SK-N-SH treated with all-trans-retinoic acid at 6 μM for 48 hours (cell line): ENCODE data around the gene LPGAT1.

ENCODE experiments used
- GLIS3 ChIP-seq: fragments of 250-450 bp; sonication (Bioruptor Pico); IDR thresholded peaks from 2 replicates; pipeline ENCODE4 v1.5.0; 2020; ENCODE audit warnings: mild to moderate bottlenecking, moderate library complexity
- PPARA ChIP-seq: fragments of 250-450 bp; sonication (Bioruptor Pico); IDR thresholded peaks from 2 replicates; pipeline ENCODE4 v1.5.0; 2020; ENCODE audit warnings: mild to moderate bottlenecking, borderline replicate concordance
- TSHZ2 ChIP-seq: fragments of 250-450 bp; sonication (Bioruptor Pico); IDR thresholded peaks from 2 replicates; pipeline ENCODE4 v1.5.0; 2020; ENCODE audit warnings: mild to moderate bottlenecking, moderate library complexity
- ZC3H10 ChIP-seq: fragments of 250-450 bp; sonication (Bioruptor Pico); IDR thresholded peaks from 2 replicates; pipeline ENCODE4 v1.5.1; 2021; ENCODE audit warnings: mild to moderate bottlenecking, moderate library complexity
- ZFP3 ChIP-seq: fragments of 250-450 bp; sonication (Bioruptor Pico); IDR thresholded peaks from 2 replicates; pipeline ENCODE4 v1.5.0; 2020; ENCODE audit warnings: mild to moderate bottlenecking, moderate library complexity
- TF ChIP-seq, protein P1 (sequence below): fragments of 250-450 bp; sonication (Bioruptor Pico); IDR thresholded peaks from 2 replicates; pipeline ENCODE4 v1.8.0; 2020; ENCODE audit warnings: mild to moderate bottlenecking, moderate library complexity, borderline replicate concordance
- TF ChIP-seq, protein P2 (sequence below): fragments of 250-450 bp; sonication (Bioruptor Pico); IDR thresholded peaks from 2 replicates; pipeline ENCODE4 v1.8.0; 2021; ENCODE audit warnings: low read depth, mild to moderate bottlenecking, moderate library complexity, borderline replicate concordance

- TF ChIP-seq GLIS3 = no peak
- TF ChIP-seq ZC3H10 = no peak
- TF ChIP-seq, protein P1, sequence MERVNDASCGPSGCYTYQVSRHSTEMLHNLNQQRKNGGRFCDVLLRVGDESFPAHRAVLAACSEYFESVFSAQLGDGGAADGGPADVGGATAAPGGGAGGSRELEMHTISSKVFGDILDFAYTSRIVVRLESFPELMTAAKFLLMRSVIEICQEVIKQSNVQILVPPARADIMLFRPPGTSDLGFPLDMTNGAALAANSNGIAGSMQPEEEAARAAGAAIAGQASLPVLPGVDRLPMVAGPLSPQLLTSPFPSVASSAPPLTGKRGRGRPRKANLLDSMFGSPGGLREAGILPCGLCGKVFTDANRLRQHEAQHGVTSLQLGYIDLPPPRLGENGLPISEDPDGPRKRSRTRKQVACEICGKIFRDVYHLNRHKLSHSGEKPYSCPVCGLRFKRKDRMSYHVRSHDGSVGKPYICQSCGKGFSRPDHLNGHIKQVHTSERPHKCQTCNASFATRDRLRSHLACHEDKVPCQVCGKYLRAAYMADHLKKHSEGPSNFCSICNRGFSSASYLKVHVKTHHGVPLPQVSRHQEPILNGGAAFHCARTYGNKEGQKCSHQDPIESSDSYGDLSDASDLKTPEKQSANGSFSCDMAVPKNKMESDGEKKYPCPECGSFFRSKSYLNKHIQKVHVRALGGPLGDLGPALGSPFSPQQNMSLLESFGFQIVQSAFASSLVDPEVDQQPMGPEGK (CRISPR knock-in tag) = no peak
- TF ChIP-seq ZFP3 (CRISPR knock-in tag) = no peak
- TF ChIP-seq TSHZ2 (CRISPR knock-in tag) = no peak
- TF ChIP-seq, protein P2, sequence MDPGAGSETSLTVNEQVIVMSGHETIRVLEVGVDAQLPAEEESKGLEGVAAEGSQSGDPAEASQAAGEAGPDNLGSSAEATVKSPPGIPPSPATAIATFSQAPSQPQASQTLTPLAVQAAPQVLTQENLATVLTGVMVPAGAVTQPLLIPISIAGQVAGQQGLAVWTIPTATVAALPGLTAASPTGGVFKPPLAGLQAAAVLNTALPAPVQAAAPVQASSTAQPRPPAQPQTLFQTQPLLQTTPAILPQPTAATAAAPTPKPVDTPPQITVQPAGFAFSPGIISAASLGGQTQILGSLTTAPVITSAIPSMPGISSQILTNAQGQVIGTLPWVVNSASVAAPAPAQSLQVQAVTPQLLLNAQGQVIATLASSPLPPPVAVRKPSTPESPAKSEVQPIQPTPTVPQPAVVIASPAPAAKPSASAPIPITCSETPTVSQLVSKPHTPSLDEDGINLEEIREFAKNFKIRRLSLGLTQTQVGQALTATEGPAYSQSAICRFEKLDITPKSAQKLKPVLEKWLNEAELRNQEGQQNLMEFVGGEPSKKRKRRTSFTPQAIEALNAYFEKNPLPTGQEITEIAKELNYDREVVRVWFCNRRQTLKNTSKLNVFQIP (CRISPR knock-in tag) = no peak
- TF ChIP-seq PPARA (CRISPR knock-in tag) = no peak
These were observed 98.9 kb downstream of the LPGAT1 start for GRCh38 chr1:211731456-211732292.
